ENCODE results near the gene TRIM52.
"Not testable (repeated sequence)": the region's sequence is repeated elsewhere in the genome, so short reads cannot be mapped to it uniquely, and the experiment has no call there.

TRIM52 gene

GRCh38 chr5:181260720-181261319, at the start of gene TRIM52:
TRIM52 (minus strand) TSS chr5:181261143; CDS start chr5:181260813, 330 bp downstream.
- Mint-ChIP-seq H3K36me3 (ENCODE audit: low read depth) (peaks cover 27% of the 10 kb centered on the region), H3K4me1 (peaks cover 63% of the 10 kb centered on the region)
- peak; percentile 96 for DNase-seq

GRCh38 chr5:181287331-181287730, 26.4 kb upstream of the TRIM52 start:
- H3K9me3 Mint-ChIP-seq = not testable (repeated sequence)
- H3K27ac Mint-ChIP-seq = peak overlapping the region; percentile 78

More at GRCh38 chr5:181260720-181261319, at the start of gene TRIM52:
- TF ChIP-seq, protein P1, sequence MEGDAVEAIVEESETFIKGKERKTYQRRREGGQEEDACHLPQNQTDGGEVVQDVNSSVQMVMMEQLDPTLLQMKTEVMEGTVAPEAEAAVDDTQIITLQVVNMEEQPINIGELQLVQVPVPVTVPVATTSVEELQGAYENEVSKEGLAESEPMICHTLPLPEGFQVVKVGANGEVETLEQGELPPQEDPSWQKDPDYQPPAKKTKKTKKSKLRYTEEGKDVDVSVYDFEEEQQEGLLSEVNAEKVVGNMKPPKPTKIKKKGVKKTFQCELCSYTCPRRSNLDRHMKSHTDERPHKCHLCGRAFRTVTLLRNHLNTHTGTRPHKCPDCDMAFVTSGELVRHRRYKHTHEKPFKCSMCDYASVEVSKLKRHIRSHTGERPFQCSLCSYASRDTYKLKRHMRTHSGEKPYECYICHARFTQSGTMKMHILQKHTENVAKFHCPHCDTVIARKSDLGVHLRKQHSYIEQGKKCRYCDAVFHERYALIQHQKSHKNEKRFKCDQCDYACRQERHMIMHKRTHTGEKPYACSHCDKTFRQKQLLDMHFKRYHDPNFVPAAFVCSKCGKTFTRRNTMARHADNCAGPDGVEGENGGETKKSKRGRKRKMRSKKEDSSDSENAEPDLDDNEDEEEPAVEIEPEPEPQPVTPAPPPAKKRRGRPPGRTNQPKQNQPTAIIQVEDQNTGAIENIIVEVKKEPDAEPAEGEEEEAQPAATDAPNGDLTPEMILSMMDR (IDR thresholded peaks at IDR 0.05) = no peak
- H3K9me3 Mint-ChIP-seq = no peaks in the 10 kb centered on the region
- H3K27ac Mint-ChIP-seq = peak within 1 kb of the TSS; percentile 96
- H3K4me3 Mint-ChIP-seq = peak within 1 kb of the TSS; percentile 97
- H3K27me3 Mint-ChIP-seq (ENCODE audit: low read depth, poor library complexity) = peaks cover 3% of the 10 kb centered on the region

DNA sequence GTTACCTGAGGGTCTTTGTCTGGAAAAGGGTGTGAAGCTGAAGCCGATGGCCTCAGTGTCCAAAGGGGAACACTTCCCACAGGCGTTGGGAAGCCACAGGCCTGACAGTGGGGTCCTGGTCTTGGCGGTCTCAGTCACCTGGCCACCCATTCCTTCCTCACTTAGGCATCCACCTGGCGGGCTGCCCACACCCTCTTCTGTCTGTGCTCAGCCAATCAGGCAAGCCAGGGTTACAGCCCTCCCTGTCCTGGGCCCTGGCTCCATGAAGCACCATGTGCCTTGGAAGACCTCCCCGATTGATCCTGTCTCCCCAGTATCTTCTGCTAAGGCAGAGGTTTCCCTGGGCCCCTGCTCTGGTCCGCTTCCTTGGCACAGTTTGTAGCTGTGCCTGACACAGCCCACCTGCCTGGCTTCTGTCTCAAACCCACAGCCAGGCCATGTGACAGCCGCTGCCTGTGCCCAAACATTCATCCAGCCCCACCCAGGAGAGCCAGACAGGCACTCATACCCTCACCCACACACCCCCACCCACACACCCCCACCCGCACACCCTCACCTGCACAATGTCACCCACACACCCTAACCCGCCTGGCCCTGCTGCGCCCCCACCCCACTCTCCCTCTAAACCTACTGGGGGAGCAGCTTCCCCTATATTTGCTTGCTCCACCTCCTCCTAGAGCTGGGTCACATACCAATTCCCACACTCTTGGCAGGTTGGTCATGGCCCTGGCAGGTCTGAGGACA, 25.2 kb upstream of the TRIM52 start:
- not testable (repeated sequence) for DNase-seq; H3K9me3 Mint-ChIP-seq; H3K4me3 Mint-ChIP-seq; H3K27me3 Mint-ChIP-seq (ENCODE audit: low read depth, poor library complexity)
- Mint-ChIP-seq H3K27ac (peak overlapping the region; percentile 45), H3K4me1 (peaks cover 18% of the 10 kb centered on the region), H3K36me3 (ENCODE audit: low read depth) (peaks cover 18% of the 10 kb centered on the region)

More at GRCh38 chr5:181287331-181287730, 26.4 kb upstream of the TRIM52 start:
- H3K27me3 Mint-ChIP-seq (ENCODE audit: low read depth, poor library complexity); H3K4me3 Mint-ChIP-seq; DNase-seq: not testable (repeated sequence)
- Mint-ChIP-seq H3K4me1 (peaks cover 18% of the 10 kb centered on the region), H3K36me3 (ENCODE audit: low read depth) (peaks cover 22% of the 10 kb centered on the region)

GRCh38 chr5:181283841-181284755, 23.2 kb upstream of the TRIM52 start:
- TF ChIP-seq, protein P1 (IDR thresholded peaks at IDR 0.05) = peak; percentile 43
- H3K36me3 Mint-ChIP-seq (ENCODE audit: low read depth) = peaks cover 18% of the 10 kb centered on the region
- H3K27ac Mint-ChIP-seq = peak overlapping the region; percentile 85
- peak overlapping the region; percentile 75 for H3K4me3 Mint-ChIP-seq
- H3K9me3 Mint-ChIP-seq; DNase-seq; H3K27me3 Mint-ChIP-seq (ENCODE audit: low read depth, poor library complexity): not testable (repeated sequence)
- peaks cover 19% of the 10 kb centered on the region for H3K4me1 Mint-ChIP-seq

DNA sequence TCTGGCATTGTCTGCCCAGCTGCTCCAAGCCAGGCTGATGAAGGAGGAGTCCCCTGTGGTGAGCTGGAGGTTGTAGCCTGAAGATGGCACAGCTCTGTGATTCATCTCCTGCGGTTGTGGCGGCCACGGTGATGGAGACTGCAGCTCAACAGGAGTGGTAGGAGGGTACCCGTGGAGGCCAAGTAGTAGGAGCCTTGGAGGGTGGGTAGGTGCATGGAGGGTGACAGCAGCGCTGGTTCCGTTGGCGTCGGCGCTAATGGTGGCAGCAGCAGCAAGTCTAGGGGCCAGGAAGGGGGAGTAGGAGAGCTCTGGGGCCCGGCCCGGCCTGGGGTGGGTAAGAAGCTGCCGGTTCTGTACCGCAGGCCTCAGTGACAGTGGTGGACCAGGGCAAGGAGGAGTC, 22.4 kb upstream of the TRIM52 start:
- Mint-ChIP-seq H3K27me3 (ENCODE audit: low read depth, poor library complexity) (no peaks in the 10 kb centered on the region), H3K4me1 (peaks cover 26% of the 10 kb centered on the region), H3K36me3 (ENCODE audit: low read depth) (peaks cover 17% of the 10 kb centered on the region), H3K27ac (peak overlapping the region; percentile 45), H3K9me3 (no peaks in the 10 kb centered on the region), H3K4me3 (no peak overlapping the region)
- TF ChIP-seq, protein P1 (IDR thresholded peaks at IDR 0.05) = no peak
- DNase-seq = no peak

DNA sequence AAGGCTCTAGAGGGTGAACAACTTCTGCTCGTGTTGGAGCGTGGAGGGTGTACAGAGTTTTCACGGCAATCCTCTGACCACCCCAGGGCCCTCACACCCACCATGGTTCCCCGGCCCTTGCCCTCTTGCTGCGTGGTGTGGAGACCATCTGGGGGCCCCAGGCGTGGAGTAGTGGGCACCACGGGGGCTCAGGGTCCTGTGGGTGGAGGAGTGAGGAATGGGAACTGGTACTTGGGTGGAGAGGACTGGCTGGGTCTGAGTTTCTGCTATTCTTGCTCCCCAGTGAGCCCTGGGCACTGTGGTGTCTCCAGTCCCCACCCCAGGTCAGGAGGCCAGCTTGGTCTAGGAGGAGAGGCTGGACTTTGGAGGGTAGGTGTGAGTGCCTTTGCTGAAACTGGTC, 21.9 kb upstream of the TRIM52 start:
- Mint-ChIP-seq H3K4me3 (no peak overlapping the region), H3K27ac (no peak overlapping the region)
- TF ChIP-seq, protein P1 (IDR thresholded peaks at IDR 0.05) = no peak

GRCh38 chr5:181282415-181282814, 21.5 kb upstream of the TRIM52 start:
- H3K36me3 Mint-ChIP-seq (ENCODE audit: low read depth); H3K27me3 Mint-ChIP-seq (ENCODE audit: low read depth, poor library complexity); H3K9me3 Mint-ChIP-seq; DNase-seq; H3K27ac Mint-ChIP-seq; H3K4me3 Mint-ChIP-seq: not testable (repeated sequence)
- peaks cover 29% of the 10 kb centered on the region for H3K4me1 Mint-ChIP-seq

More for the DNA sequence above, 21.9 kb upstream of the TRIM52 start:
- Mint-ChIP-seq H3K9me3 (no peaks in the 10 kb centered on the region), H3K27me3 (ENCODE audit: low read depth, poor library complexity) (no peaks in the 10 kb centered on the region), H3K36me3 (ENCODE audit: low read depth) (peaks cover 12% of the 10 kb centered on the region), H3K4me1 (peaks cover 29% of the 10 kb centered on the region)
- no peak for DNase-seq

Data from nephron progenitor cell (in vitro differentiated cells).